Activated naive CD4-positive, alpha-beta T cell treated with anti-CD3 and anti-CD28 coated beads for 36 hours (primary cell): ENCODE measurements around the gene XKR7. TPM values are rescaled to one million over a fixed set of nuclear protein-coding genes. Genes with fewer than 3 reads are reported as not detected.
"Not testable (repeated sequence)": the region's sequence is repeated elsewhere in the genome, so short reads cannot be mapped to it uniquely, and the experiment has no call there.

Source experiments
- CTCF ChIA-PET: fragments of 350-600 bp; sonication (Branson Sonifier 250); formaldehyde crosslinking; loops from one replicate; lab custom pipeline; 2021; ENCODE audit warnings: antibody characterized with exemption; lab: Charles Lee
- DNase-seq: peaks from one replicate; pipeline ENCODE4 v3.0.0-alpha.2; 2020
- H3K27ac Mint-ChIP-seq: one replicate; pipeline ENCODE4 v1.8.0; 2021; ENCODE audit warnings: mild to moderate bottlenecking, mixed read lengths
- H3K27me3 Mint-ChIP-seq: one replicate; pipeline ENCODE4 v1.8.0; 2021; ENCODE audit warnings: low read depth, mixed read lengths
- H3K36me3 Mint-ChIP-seq: one replicate; pipeline ENCODE4 v1.8.0; 2021; ENCODE audit warnings: low read depth, mixed read lengths
- H3K4me1 Mint-ChIP-seq: one replicate; pipeline ENCODE4 v1.8.0; 2021; ENCODE audit warnings: low read depth, mixed read lengths
- H3K4me3 Mint-ChIP-seq: one replicate; pipeline ENCODE4 v1.8.0; 2021; ENCODE audit warnings: mild to moderate bottlenecking, moderate library complexity, mixed read lengths
- H3K9me3 Mint-ChIP-seq: one replicate; pipeline ENCODE4 v1.8.0; 2021; ENCODE audit warnings: mixed read lengths
- intact Hi-C: fragments of 100-400 bp; cut with micrococcal nuclease; formaldehyde crosslinking; loops from one replicate; pipeline ENCODE4 v1.15.1; 2023
- total RNA-seq, 2 experiments: library from RNA; stranded (reverse); gene quantifications; one replicate each; pipeline ENCODE4 v1.2.3, GENCODE V29; 2021

XKR7 gene
- total RNA-seq, 2 experiments from 2014 or later: 0.02 TPM

DNA sequence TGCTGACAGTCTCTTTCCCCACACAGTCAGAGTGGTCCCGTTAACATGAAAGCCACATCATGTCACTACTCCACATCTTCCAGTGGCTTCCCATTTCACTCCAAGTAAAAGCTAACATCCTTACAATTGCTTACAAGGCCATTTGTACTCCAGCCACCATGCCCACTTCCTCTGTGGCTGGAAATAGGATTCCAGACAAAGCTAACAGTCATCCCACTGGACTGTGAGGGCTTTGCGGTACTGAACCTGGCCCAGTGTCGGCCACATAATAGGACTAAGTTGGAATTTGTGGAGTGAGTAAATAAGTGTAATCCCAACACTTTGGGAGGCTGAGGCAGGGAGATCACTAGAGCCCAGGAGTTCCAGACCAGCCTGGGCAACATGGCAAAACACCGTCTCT is 53.1 kb downstream of the XKR7 start:
- CTCF ChIA-PET: interaction anchor here (1.6 to 3.0 kb wide), 2 partner anchors 10 to 168 kb away, joined by 4 to 37 read pairs; no protein-coding TSS in a partner anchor
- no peaks in the 10 kb centered on the region for H3K9me3 Mint-ChIP-seq
- peaks cover 16% of the 10 kb centered on the region for H3K4me1 Mint-ChIP-seq
- peaks cover 2% of the 10 kb centered on the region for H3K36me3 Mint-ChIP-seq
- no peak overlapping the region for H3K4me3 Mint-ChIP-seq
- no peak for DNase-seq
- no peak overlapping the region for H3K27ac Mint-ChIP-seq
- peaks cover 61% of the 10 kb centered on the region for H3K27me3 Mint-ChIP-seq
- intact Hi-C loops: no loop called here

DNA sequence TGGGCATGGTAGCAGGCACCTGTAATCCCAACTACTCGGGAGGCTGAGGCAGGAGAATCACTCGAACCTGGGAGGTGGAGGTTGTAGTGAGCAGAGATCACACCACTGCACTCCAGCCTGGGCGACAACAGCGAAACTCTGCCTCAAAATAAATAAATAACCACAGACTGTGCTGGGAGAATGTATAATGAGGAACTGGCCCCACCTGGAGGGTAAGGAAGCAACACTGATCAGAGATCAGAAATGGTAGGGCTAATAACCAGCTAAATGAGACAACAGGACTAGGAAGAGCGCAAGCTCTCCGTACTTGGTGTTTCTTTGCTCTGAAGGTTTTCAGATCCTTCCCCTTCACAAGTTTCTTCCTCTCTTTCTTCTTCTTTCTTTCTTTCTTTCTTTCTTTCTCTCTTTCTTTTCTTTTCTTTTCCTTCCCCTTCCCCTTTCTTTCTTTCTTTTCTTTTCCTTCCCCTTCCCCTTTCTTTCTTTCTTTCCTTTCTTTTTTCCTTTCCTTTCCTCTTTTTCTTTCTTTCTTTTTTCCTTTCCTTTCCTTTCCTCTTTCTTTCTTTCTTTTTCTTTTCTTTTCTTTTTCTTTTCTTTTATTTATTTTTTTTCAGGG is 56.8 kb downstream of the XKR7 start:
- H3K4me1 Mint-ChIP-seq: peaks cover 6% of the 10 kb centered on the region
- no peak for DNase-seq
- H3K36me3 Mint-ChIP-seq: no peaks in the 10 kb centered on the region
- no peak overlapping the region for H3K27ac Mint-ChIP-seq
- no peaks in the 10 kb centered on the region for H3K9me3 Mint-ChIP-seq
- peaks cover 39% of the 10 kb centered on the region for H3K27me3 Mint-ChIP-seq
- CTCF ChIA-PET: no interaction called here
- H3K4me3 Mint-ChIP-seq: no peak overlapping the region
- intact Hi-C loops: no loop called here

DNA sequence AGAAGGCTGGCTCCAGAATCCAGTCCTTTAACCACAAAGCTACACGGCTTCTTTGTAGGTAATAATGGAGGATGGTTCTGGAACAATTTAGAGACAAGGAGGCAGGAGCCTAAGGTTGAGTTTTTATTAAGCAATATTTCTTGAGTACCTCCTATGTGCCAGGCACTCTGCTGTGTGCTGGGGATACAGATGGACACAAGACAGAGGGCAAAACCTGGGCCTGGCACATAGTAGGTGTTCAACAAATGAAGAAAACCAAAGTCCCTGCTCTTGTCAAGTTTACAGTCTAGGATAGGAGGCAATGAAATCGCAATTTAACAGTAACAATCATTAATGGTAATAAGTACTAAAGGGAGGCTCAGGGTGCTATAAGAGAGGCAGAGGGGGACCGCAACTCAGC is 59.7 kb downstream of the XKR7 start:
- peaks cover 15% of the 10 kb centered on the region for H3K27me3 Mint-ChIP-seq
- no peaks in the 10 kb centered on the region for H3K36me3 Mint-ChIP-seq
- CTCF ChIA-PET: interaction anchor here (1.4 kb wide), 1 partner anchor 10 kb away, joined by 4 read pairs; no protein-coding TSS in a partner anchor
- DNase-seq: no peak
- H3K9me3 Mint-ChIP-seq: no peaks in the 10 kb centered on the region
- H3K4me1 Mint-ChIP-seq: no peaks in the 10 kb centered on the region
- intact Hi-C loops: no loop called here
- no peak overlapping the region for H3K27ac Mint-ChIP-seq
- no peak overlapping the region for H3K4me3 Mint-ChIP-seq

DNA sequence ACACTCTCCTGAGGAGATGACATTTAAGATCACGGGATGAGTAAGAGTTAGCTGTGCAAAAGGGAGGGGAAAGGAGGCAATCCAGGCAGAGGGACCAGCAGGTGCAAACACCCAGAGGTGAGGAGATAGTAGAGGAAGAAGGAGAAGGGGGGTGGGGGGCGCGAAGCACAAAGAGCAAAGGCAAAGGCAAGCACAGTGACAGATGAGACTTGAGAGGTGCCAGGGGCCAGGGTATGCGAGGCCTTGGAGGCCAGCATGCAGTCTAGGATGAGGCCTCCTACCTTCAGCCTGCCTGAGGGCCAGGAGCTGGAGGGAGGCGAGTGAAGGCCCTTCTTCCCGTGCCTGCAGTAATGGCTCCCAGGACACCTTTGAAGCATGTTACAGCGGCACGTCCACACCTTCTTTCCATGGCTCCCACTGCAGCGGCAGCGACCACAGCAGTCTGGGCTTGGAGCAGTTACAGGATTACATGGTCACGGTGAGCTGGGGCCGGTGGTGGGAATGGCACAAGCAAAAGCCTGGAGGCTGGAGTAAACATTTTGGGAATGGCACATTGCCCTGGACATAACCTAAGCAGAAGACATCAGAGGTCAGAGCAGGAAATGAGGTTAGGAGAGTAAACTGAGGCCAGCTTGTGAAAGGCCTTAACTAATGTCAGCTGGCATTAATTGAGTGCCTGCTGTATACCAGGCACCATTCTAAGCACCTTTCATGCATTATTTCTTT is 60.9 kb downstream of the XKR7 start:
- Mint-ChIP-seq H3K4me3 (no peak overlapping the region), H3K27ac (no peak overlapping the region), H3K9me3 (no peaks in the 10 kb centered on the region), H3K27me3 (peaks cover 7% of the 10 kb centered on the region), H3K36me3 (no peaks in the 10 kb centered on the region), H3K4me1 (no peaks in the 10 kb centered on the region)
- intact Hi-C loops: no loop called here
- no peak for DNase-seq
- CTCF ChIA-PET: interaction anchor here (0.7 to 4.4 kb wide), 9 partner anchors 9 to 206 kb away, joined by 3 to 37 read pairs (median 11); partner anchors contain the start of gene PDRG1

DNA sequence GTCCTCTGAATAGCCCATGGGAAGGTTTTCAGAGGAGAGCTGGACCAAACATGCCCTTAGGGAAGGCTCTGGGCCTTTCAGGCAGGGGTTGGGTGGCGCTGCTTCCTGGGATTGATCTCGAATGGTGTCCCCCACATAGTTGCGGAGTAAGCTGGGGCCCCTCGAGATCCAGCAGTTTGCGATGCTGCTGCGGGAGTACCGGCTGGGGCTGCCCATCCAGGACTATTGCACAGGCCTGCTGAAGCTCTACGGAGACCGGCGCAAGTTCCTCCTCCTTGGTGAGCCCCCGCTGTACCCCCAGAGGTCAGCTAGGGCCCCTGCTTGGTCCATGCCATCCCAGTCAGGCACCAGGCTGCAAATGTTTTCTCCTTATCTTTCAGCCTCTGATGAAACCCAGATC is 61.6 kb downstream of the XKR7 start:
- H3K27me3 Mint-ChIP-seq: peaks cover 6% of the 10 kb centered on the region
- no peaks in the 10 kb centered on the region for H3K9me3 Mint-ChIP-seq
- DNase-seq: no peak
- CTCF ChIA-PET: interaction anchor here (0.7 to 4.4 kb wide), 12 partner anchors 10 to 232 kb away, joined by 3 to 37 read pairs (median 10); partner anchors contain the start of gene PDRG1
- no peaks in the 10 kb centered on the region for H3K36me3 Mint-ChIP-seq
- intact Hi-C loops: no loop called here
- H3K4me1 Mint-ChIP-seq: no peaks in the 10 kb centered on the region
- no peak overlapping the region for H3K27ac Mint-ChIP-seq
- no peak overlapping the region for H3K4me3 Mint-ChIP-seq

DNA sequence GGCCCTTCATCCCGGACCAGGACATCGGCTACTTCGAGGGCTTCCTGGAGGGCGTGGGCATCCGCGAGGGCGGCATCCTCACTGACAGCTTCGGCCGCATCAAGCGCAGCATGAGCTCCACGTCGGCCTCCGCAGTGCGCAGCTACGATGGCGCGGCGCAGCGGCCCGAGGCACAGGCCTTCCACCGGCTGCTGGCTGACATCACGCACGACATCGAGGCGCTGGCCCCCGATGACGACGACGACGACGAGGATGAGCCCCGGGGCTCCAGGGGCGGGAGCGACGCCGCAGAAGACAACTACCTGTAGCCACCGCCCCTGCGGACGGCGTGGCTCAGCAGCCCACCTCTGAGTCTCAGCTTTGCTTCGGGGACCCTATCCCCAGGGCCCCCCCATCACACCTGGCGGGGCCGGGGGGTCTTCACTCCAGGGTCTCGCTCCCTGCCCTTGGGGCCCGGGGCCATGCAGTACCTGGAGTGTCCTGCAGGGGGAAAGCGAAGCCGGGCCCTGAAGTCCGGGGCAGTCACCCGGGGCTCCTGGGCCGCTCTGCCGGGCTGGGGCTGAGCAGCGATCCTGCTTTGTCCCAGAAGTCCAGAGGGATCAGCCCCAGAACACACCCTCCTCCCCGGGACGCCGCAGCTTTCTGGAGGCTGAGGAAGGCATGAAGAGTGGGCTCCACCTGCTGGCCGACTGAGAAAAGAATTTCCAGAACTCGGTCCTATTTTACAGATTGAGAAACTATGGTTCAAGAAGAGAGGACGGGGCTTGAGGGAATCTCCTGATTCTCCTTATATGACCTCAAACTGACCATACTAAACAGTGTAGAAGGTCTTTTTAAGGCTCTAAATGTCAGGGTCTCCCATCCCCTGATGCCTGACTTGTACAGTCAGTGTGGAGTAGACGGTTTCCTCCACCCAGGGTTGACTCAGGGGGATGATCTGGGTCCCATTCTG is 63.3 kb downstream of the XKR7 start:
- H3K4me1 Mint-ChIP-seq: no peaks in the 10 kb centered on the region
- peak; percentile 77 for DNase-seq
- intact Hi-C loops: loop anchor here (1.0 to 10.0 kb wide), 5 partner anchors 61 to 622 kb away; no protein-coding TSS in a partner anchor
- H3K9me3 Mint-ChIP-seq: no peaks in the 10 kb centered on the region
- H3K27ac Mint-ChIP-seq: no peak overlapping the region
- peak overlapping the region; percentile 12 for H3K4me3 Mint-ChIP-seq
- CTCF ChIA-PET: interaction anchor here (0.6 to 4.4 kb wide), 33 partner anchors 8 to 752 kb away, joined by 3 to 37 read pairs (median 4); partner anchors contain the start of gene PDRG1
- H3K27me3 Mint-ChIP-seq: peaks cover 6% of the 10 kb centered on the region
- H3K36me3 Mint-ChIP-seq: no peaks in the 10 kb centered on the region

DNA sequence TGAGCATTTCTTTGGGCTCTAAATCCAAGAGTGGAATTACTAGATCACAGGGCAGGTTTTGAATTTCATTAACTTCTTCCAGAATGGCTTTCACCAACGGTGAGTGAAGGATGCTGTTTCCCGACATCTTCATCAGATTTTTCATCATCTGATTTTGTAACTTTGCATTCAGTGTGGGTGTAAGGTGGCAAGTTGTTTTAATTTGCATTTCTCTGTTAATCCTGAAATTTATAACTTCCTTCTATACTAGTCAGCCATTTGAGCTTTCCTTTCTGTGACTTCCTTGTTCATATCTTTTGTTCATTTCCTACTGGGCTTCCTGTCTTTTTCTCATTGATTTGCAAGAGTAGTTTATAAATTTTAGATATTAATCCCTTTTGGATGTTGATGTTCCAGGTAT is 65.4 kb downstream of the XKR7 start:
- H3K4me1 Mint-ChIP-seq: no peaks in the 10 kb centered on the region
- peaks cover 11% of the 10 kb centered on the region for H3K27me3 Mint-ChIP-seq
- H3K36me3 Mint-ChIP-seq: no peaks in the 10 kb centered on the region
- H3K4me3 Mint-ChIP-seq: no peak overlapping the region
- intact Hi-C loops: loop anchor here (10.0 kb wide), 1 partner anchor 451 kb away; no protein-coding TSS in a partner anchor
- H3K9me3 Mint-ChIP-seq: no peaks in the 10 kb centered on the region
- no peak for DNase-seq
- CTCF ChIA-PET: interaction anchor here (0.6 to 2.2 kb wide), 4 partner anchors 13 to 181 kb away, joined by 3 to 8 read pairs (median 4); no protein-coding TSS in a partner anchor
- no peak overlapping the region for H3K27ac Mint-ChIP-seq

DNA sequence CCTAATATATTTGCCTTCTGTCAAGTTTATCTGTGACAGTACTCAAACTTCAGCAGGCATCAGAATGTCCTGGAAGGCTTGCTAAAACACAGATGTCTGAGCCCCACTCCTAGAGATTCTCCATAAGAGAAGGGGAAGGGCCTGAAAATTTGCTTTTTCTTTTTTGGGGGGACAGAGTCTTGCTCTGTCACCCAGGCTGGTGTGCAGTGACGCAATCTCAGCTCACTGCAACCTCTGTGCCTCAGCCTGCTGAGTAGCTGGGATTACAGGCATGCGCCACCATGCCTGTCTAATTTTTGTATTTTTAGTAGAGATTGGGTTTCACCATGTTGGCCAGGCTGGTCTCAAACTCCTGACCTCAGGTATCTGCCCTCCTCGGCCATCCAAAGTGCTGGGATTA is 65.8 kb downstream of the XKR7 start:
- CTCF ChIA-PET: interaction anchor here (0.6 to 2.2 kb wide), 4 partner anchors 14 to 810 kb away, joined by 3 to 8 read pairs (median 4); no protein-coding TSS in a partner anchor
- not testable (repeated sequence) for H3K27ac Mint-ChIP-seq

DNA sequence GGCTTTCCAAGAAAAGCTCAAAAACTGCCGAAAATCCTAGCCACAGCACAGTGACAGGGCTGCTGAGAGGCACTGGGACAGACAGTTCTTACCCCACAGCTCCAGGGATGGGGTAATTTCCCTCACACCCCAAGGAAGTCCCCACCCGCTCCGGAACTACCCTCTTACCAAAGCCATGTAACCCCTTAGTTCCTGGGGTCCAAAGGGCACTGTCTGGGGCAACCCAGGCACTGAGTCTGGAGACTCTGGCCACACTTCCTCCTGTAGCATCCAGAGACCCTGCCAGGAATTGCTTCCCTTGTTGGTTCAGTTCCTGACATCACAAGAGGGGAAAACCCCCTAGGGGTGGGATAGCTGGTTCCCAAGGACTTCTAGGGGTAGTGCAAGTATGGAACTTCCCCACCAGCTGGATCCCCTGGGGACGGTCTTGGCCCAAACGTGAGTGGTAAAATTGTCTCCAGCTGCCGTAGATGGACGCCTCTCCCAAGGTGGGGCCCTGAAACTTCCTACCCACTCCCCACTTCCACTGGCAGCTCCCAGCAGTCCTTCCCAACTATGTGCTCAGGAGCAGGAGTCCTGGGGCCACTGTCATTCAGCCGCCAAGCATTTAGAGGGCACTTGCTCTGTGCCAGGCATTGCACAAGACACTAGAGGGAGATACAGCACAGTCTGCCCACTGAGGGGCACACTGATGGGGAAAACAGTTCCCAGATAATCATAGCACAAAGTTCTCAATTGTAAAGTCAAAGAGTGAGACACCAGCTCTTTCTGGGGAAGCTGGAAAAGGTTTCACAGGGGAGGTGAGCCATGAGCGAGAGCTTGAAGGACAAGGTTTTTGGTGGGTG is 66.9 kb downstream of the XKR7 start:
- H3K27ac Mint-ChIP-seq: no peak overlapping the region
- no peak for DNase-seq
- CTCF ChIA-PET: interaction anchor here (0.6 to 2.2 kb wide), 11 partner anchors 9 to 809 kb away, joined by 3 to 10 read pairs (median 3); no protein-coding TSS in a partner anchor
- H3K4me1 Mint-ChIP-seq: no peaks in the 10 kb centered on the region
- H3K27me3 Mint-ChIP-seq: peaks cover 11% of the 10 kb centered on the region
- H3K9me3 Mint-ChIP-seq: no peaks in the 10 kb centered on the region
- H3K36me3 Mint-ChIP-seq: no peaks in the 10 kb centered on the region
- intact Hi-C loops: loop anchor here (1.0 to 10.0 kb wide), 2 partner anchors 57 to 450 kb away; no protein-coding TSS in a partner anchor
- no peak overlapping the region for H3K4me3 Mint-ChIP-seq

More for the DNA sequence above, 65.8 kb downstream of the XKR7 start:
- not testable (repeated sequence) for H3K9me3 Mint-ChIP-seq, DNase-seq, H3K36me3 Mint-ChIP-seq, H3K4me3 Mint-ChIP-seq, H3K4me1 Mint-ChIP-seq
- intact Hi-C loops: loop anchor here (10.0 kb wide), 1 partner anchor 451 kb away; no protein-coding TSS in a partner anchor
- H3K27me3 Mint-ChIP-seq: peaks cover 11% of the 10 kb centered on the region

DNA sequence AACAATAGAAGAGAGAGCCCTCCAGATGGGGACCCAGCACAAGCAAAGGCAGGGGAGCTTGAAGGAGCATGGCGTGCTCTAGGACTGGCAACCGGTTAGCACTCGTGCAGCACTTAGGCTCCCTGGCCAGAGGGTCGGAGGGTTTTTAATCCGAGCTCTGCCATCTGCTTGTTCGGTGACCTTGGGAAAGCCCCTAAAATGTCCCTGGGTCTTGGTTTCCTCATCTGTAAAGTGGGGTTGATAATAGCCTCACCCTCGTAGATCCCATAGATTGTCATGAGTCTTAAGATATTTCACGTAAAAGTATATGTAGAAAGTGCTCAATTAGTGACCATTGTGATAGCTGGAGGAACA is 67.5 kb downstream of the XKR7 start:
- no peaks in the 10 kb centered on the region for H3K9me3 Mint-ChIP-seq
- intact Hi-C loops: loop anchor here (1.0 to 10.0 kb wide), 2 partner anchors 57 to 449 kb away; no protein-coding TSS in a partner anchor
- H3K4me3 Mint-ChIP-seq: no peak overlapping the region
- CTCF ChIA-PET: interaction anchor here (1.0 to 1.8 kb wide), 6 partner anchors 22 to 487 kb away, joined by 3 to 10 read pairs (median 4); no protein-coding TSS in a partner anchor
- H3K4me1 Mint-ChIP-seq: no peaks in the 10 kb centered on the region
- no peak for DNase-seq
- H3K27ac Mint-ChIP-seq: no peak overlapping the region
- H3K27me3 Mint-ChIP-seq: peaks cover 11% of the 10 kb centered on the region
- no peaks in the 10 kb centered on the region for H3K36me3 Mint-ChIP-seq

DNA sequence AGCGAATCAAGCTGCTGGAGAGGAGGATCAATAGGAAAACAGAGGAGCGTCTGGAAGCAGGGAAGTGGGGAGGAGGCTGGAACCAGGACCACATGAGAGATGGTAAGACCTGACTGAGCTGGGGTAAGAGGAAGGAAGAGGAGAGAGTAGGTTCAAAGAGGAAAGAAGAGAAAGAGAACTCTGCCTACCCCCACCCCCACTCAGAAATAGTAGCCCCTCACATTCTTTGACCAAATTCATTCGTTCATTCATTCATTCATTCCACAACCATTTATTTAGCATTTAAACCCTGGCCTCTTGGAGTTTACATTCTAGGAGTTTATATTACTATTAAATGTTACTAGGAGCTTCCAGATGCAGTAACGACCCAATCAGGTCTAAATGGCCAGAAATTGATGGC is 68.3 kb downstream of the XKR7 start:
- Mint-ChIP-seq H3K4me3 (no peak overlapping the region), H3K36me3 (no peaks in the 10 kb centered on the region), H3K27me3 (peaks cover 19% of the 10 kb centered on the region), H3K27ac (no peak overlapping the region), H3K9me3 (no peaks in the 10 kb centered on the region), H3K4me1 (no peaks in the 10 kb centered on the region)
- DNase-seq: no peak
- intact Hi-C loops: loop anchor here (10.0 kb wide), 1 partner anchor 449 kb away; no protein-coding TSS in a partner anchor
- CTCF ChIA-PET: interaction anchor here (0.5 to 1.4 kb wide), 3 partner anchors 48 to 184 kb away, joined by 3 to 4 read pairs (median 3); no protein-coding TSS in a partner anchor
